ENCODE results near the gene ALDH1L2.

ALDH1L2 gene

DNA sequence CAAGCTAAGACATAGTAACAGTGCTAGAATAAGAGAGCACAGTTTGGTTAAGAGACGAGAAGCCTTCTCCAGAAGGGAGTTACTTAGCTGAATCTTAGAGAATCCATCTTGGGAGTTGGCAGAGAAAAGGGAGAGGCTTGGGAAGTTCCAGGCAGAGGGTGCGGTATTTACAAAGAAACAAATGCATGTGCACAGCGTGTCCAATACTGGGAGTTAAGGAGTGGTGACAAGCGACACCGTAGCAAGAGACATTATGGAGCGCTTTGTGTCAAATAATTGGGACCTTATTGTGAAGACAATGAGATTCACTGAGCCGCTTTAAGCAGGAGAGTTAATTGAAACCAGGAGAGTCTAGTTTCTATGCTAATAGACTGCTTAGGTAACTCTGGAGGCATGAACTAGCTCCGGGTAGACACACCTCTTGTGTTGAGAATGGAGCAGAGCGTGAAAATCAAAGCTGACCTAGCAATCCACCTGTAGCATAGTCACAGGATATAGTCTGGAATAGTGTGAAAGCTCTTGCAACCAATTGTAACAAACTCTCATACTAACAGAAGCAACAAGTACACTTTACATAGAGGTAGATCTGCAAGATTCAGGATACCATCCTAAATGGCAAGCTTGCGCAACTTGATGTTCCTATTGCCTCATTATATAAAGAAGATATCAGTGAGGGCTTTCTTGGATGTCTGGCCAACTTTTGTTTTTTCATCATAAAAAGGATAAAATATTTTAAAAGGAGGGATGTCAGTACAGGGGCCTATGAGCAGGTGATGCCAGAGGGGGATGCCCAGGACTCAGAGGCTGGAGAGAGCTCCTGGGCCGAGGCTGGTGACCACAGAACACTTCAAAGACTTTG is 5.3 kb downstream of the ALDH1L2 start:
- no peak for TF ChIP-seq ZNF830 (tag by site-specific recombination; IDR thresholded peaks at IDR 0.05; ENCODE audit: low read depth)
- no peak for TF ChIP-seq ZNF184 (tag by site-specific recombination; IDR thresholded peaks at IDR 0.05)
- TF ChIP-seq OVOL3 (tag by site-specific recombination; IDR thresholded peaks at IDR 0.05), result no peak
- TF ChIP-seq SCRT1 (tag by site-specific recombination; IDR thresholded peaks at IDR 0.05; ENCODE audit: borderline replicate concordance), result peak; percentile 36; the same call in 1 of the 2 replicates
- TF ChIP-seq, protein P1, sequence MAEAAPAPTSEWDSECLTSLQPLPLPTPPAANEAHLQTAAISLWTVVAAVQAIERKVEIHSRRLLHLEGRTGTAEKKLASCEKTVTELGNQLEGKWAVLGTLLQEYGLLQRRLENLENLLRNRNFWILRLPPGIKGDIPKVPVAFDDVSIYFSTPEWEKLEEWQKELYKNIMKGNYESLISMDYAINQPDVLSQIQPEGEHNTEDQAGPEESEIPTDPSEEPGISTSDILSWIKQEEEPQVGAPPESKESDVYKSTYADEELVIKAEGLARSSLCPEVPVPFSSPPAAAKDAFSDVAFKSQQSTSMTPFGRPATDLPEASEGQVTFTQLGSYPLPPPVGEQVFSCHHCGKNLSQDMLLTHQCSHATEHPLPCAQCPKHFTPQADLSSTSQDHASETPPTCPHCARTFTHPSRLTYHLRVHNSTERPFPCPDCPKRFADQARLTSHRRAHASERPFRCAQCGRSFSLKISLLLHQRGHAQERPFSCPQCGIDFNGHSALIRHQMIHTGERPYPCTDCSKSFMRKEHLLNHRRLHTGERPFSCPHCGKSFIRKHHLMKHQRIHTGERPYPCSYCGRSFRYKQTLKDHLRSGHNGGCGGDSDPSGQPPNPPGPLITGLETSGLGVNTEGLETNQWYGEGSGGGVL (tag by site-specific recombination; IDR thresholded peaks at IDR 0.05), result no peak
- no peak for TF ChIP-seq ZNF23 (tag by site-specific recombination; IDR thresholded peaks at IDR 0.05; ENCODE audit: borderline replicate concordance)
- peak; percentile 91 for TF ChIP-seq SCRT2 (tag by site-specific recombination; IDR thresholded peaks at IDR 0.05)
- H3K9me3 ChIP-seq (ENCODE audit: control insufficient read depth, insufficient read depth, low read depth, low read length), result no peaks in the 10 kb centered on the region
- CTCF ChIA-PET, result interaction anchor here (1.0 kb wide), 1 partner anchor 9 kb away, joined by 3 read pairs; no protein-coding TSS in a partner anchor
- H3K27ac ChIP-seq (ENCODE audit: extremely low read depth, low read depth, low read length), result no peak overlapping the region
- peaks cover 3% of the 10 kb centered on the region; the same call in 1 of the 2 replicates for H3K4me1 ChIP-seq (ENCODE audit: control insufficient read depth, insufficient read depth, low read length)
- POLR2A ChIA-PET, result interaction anchor here (0.6 to 2.3 kb wide), 2 partner anchors 29 to 52 kb away, joined by 3 to 6 read pairs; partner anchors contain the start of gene WASHC4
- H3K4me3 ChIP-seq (ENCODE audit: low read depth, low read length), result no peak overlapping the region
- no peaks in the 10 kb centered on the region for H3K36me3 ChIP-seq (ENCODE audit: control insufficient read depth in 2 of 2, insufficient read depth in 1 of 2, low read length in 2 of 2)

DNA sequence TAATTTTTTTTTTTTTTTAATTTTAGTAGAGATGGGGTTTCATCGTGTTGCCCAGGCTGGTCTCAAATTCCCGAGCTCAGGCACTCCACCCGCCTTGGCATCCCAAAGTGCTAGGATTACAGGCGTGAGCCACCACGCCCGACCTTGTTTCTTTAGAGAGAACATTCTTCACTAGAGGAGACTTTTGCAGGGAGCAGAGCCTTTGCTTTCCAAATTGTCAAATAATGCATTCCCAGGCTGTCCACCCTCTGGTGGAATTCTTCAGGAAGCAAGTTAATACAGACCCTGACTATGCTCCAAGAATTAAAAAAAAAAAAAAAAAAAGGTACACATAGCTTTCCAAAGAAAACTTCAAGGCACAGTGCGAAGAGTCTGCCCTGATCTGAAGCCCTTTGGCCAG is 6.8 kb downstream of the ALDH1L2 start:
- Histone ChIP-seq H3K4me3 (ENCODE audit: low read depth, low read length) (no peak overlapping the region), H3K4me1 (ENCODE audit: control insufficient read depth, insufficient read depth, low read length) (no peaks in the 10 kb centered on the region), H3K9me3 (ENCODE audit: control insufficient read depth, insufficient read depth, low read depth, low read length) (no peaks in the 10 kb centered on the region), H3K36me3 (ENCODE audit: control insufficient read depth in 2 of 2, insufficient read depth in 1 of 2, low read length in 2 of 2) (no peaks in the 10 kb centered on the region), H3K27ac (ENCODE audit: extremely low read depth, low read depth, low read length) (no peak overlapping the region)
- POLR2A ChIA-PET, result interaction anchor here (2.3 kb wide), 1 partner anchor 30 kb away, joined by 6 read pairs; the partner anchor contains the start of gene WASHC4
- TF ChIP-seq ZNF837 (tag by site-specific recombination; IDR thresholded peaks at IDR 0.05) (no peak), KLF1 (tag by site-specific recombination; IDR thresholded peaks at IDR 0.05) (peak; percentile 80)
- CTCF ChIA-PET, result no interaction called here

DNA sequence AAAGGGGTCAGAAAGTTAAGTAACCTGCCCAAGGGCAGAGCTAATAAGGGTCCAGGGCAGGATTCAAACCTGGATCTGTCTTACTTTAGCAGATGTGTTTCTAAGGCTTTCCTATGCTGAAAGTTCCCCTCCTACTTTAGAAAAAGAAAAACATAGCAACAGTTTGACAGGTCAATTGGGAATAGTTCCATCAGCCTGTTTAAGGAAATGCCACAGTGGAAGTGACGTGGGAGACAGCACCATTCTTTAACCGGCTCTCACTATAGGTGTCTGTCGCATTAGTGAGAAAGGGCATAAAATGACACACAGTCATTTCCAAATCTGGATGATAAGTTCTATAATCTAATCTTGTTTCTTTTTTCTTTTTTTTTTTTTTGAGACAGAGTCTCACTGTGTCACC is 7.3 kb downstream of the ALDH1L2 start:
- POLR2A ChIA-PET, result no interaction called here
- no peaks in the 10 kb centered on the region for H3K9me3 ChIP-seq (ENCODE audit: control insufficient read depth, insufficient read depth, low read depth, low read length)
- CTCF ChIA-PET, result no interaction called here

DNA sequence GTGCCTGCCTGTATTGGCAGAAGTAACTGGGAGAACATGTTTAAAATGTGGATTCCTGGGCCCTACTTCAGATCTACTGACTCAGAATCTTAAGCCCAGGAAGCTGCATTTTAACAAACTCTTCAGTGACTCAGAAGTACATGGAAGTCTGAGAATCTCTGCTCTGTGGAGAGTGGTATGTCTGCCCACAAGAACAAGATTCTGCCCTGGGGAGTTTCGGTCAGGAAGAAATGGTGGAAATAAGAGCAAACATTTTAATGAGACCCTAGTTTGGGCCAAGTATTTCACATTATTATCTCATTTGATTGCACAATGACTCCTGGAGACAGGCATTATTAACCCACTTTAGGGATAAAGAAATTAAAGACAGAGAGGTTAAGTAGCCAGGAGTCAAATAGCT is 8.2 kb downstream of the ALDH1L2 start:
- H3K9me3 ChIP-seq (ENCODE audit: control insufficient read depth, insufficient read depth, low read depth, low read length), result no peaks in the 10 kb centered on the region
- no peaks in the 10 kb centered on the region for H3K36me3 ChIP-seq (ENCODE audit: control insufficient read depth in 2 of 2, insufficient read depth in 1 of 2, low read length in 2 of 2)
- no peak overlapping the region for H3K27ac ChIP-seq (ENCODE audit: extremely low read depth, low read depth, low read length)
- ChIA-PET POLR2A (interaction anchor here (0.8 kb wide), 1 partner anchor 9 kb away, joined by 3 read pairs; no protein-coding TSS in a partner anchor), CTCF (no interaction called here)
- no peak overlapping the region for H3K4me3 ChIP-seq (ENCODE audit: low read depth, low read length)
- H3K4me1 ChIP-seq (ENCODE audit: control insufficient read depth, insufficient read depth, low read length), result no peaks in the 10 kb centered on the region
- no peak for TF ChIP-seq HOXC10 (CRISPR knock-in tag; IDR thresholded peaks at IDR 0.05)
- TF ChIP-seq ZBTB20 (tag by site-specific recombination; IDR thresholded peaks at IDR 0.05), result 0 out of 2 replicates have a peak, but pooled peaks have one; percentile 14

More for the DNA sequence above, 7.3 kb downstream of the ALDH1L2 start:
- H3K27ac ChIP-seq (ENCODE audit: extremely low read depth, low read depth, low read length), result no peak overlapping the region
- TF ChIP-seq SETDB1 (IDR thresholded peaks at IDR 0.05; ENCODE audit: insufficient read length, low read length) (no peak), KLF9 (tag by site-specific recombination; IDR thresholded peaks at IDR 0.05; ENCODE audit: low read depth) (no peak)
- TF ChIP-seq, protein P2, sequence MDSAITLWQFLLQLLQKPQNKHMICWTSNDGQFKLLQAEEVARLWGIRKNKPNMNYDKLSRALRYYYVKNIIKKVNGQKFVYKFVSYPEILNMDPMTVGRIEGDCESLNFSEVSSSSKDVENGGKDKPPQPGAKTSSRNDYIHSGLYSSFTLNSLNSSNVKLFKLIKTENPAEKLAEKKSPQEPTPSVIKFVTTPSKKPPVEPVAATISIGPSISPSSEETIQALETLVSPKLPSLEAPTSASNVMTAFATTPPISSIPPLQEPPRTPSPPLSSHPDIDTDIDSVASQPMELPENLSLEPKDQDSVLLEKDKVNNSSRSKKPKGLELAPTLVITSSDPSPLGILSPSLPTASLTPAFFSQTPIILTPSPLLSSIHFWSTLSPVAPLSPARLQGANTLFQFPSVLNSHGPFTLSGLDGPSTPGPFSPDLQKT (IDR thresholded peaks at IDR 0.05; ENCODE audit: borderline replicate concordance, low read depth, low read length), result no peak
- H3K4me3 ChIP-seq (ENCODE audit: low read depth, low read length), result no peak overlapping the region
- H3K36me3 ChIP-seq (ENCODE audit: control insufficient read depth in 2 of 2, insufficient read depth in 1 of 2, low read length in 2 of 2), result no peaks in the 10 kb centered on the region
- H3K4me1 ChIP-seq (ENCODE audit: control insufficient read depth, insufficient read depth, low read length), result no peaks in the 10 kb centered on the region

Measured in HEK293 (cell line).